HepG2 (cell line): ENCODE measurements around the gene SPRN. TPM values are rescaled to one million over a fixed set of nuclear protein-coding genes. Genes with fewer than 3 reads are reported as not detected.

Experiments used
- ARID4A ChIP-seq: sonication (generic); formaldehyde crosslinking; IDR thresholded peaks from 2 replicates; pipeline ENCODE4 v1.5.0; 2020; ENCODE audit warnings: mild to moderate bottlenecking, missing genetic modification reagents, borderline replicate concordance
- CCDC6 ChIP-seq: sonication (generic); formaldehyde crosslinking; IDR thresholded peaks from 2 replicates; pipeline ENCODE4 v1.8.1; 2022; ENCODE audit warnings: mild to moderate bottlenecking, missing genetic modification reagents, moderate library complexity
- GMEB1 ChIP-seq: sonication (generic); formaldehyde crosslinking; IDR thresholded peaks from 2 replicates; pipeline ENCODE4 v1.5.1; 2020; ENCODE audit warnings: missing genetic modification reagents, mild to moderate bottlenecking, borderline replicate concordance
- GPBP1L1 ChIP-seq: sonication (generic); formaldehyde crosslinking; IDR thresholded peaks from 2 replicates; pipeline ENCODE4 v1.5.0; 2020; ENCODE audit warnings: mild to moderate bottlenecking, missing genetic modification reagents
- HOXA3 ChIP-seq: sonication (generic); formaldehyde crosslinking; IDR thresholded peaks from 2 replicates; pipeline ENCODE4 v1.5.0; 2020; ENCODE audit warnings: missing genetic modification reagents
- MIER3 ChIP-seq: IDR thresholded peaks from 2 replicates; pipeline ENCODE4 v1.6.1; 2016; ENCODE audit warnings: missing compliant biosample characterization, borderline replicate concordance
- SALL2 ChIP-seq: sonication (generic); formaldehyde crosslinking; IDR thresholded peaks from 2 replicates; pipeline ENCODE4 v1.8.1; 2023; ENCODE audit warnings: mild to moderate bottlenecking, missing genetic modification reagents, inconsistent platforms
- SIX4 ChIP-seq: sonication (generic); formaldehyde crosslinking; IDR thresholded peaks from 2 replicates; pipeline ENCODE4 v1.4.0; 2020; ENCODE audit warnings: missing genetic modification reagents
- TCF7L2 ChIP-seq: IDR thresholded peaks from 2 replicates; pipeline ENCODE4 v1.6.1; 2011; ENCODE audit warnings: mild to moderate bottlenecking, low read depth, low read length, moderate library complexity
- TSC22D2 ChIP-seq: sonication (generic); formaldehyde crosslinking; IDR thresholded peaks from 2 replicates; pipeline ENCODE4 v1.5.1; 2020; ENCODE audit warnings: missing genetic modification reagents, mild to moderate bottlenecking, borderline replicate concordance
- ZBTB39 ChIP-seq: sonication (generic); formaldehyde crosslinking; IDR thresholded peaks from 2 replicates; pipeline ENCODE4 v1.5.0; 2020; ENCODE audit warnings: missing genetic modification reagents
- ZNF460 ChIP-seq: sonication (generic); formaldehyde crosslinking; IDR thresholded peaks from 2 replicates; pipeline ENCODE4 v1.5.1; 2020; ENCODE audit warnings: missing genetic modification reagents, mild to moderate bottlenecking, borderline replicate concordance
- ZNF503 ChIP-seq: sonication (generic); formaldehyde crosslinking; IDR thresholded peaks from 2 replicates; pipeline ENCODE4 v1.4.0; 2020; ENCODE audit warnings: missing genetic modification reagents
- ZNF672 ChIP-seq: sonication (generic); formaldehyde crosslinking; IDR thresholded peaks from 2 replicates; pipeline ENCODE4 v1.8.1; 2022; ENCODE audit warnings: missing genetic modification reagents
- ZNF790 ChIP-seq: sonication (generic); formaldehyde crosslinking; IDR thresholded peaks from 2 replicates; pipeline ENCODE4 v1.8.0; 2022; ENCODE audit warnings: missing genetic modification reagents, mild to moderate bottlenecking, borderline replicate concordance
- ZNF891 ChIP-seq: sonication (generic); formaldehyde crosslinking; IDR thresholded peaks from 2 replicates; pipeline ENCODE4 v1.5.0; 2020; ENCODE audit warnings: mild to moderate bottlenecking, missing genetic modification reagents
- polyA plus RNA-seq, 8 experiments: library from polyadenylated mRNA; depleted of rRNA in 3 of 8; stranded (reverse) in 7 of 8; unstranded in 1 of 8; fragments of >200 nt; fragmentation: Illumina TruSeq in 4 of 8; extraction: Trizol in 4 of 8; gene quantifications; 2 replicates each; pipeline versions ENCODE4 v1.2.1 to v1.2.3, GENCODE V29; 2011 to 2016; ENCODE audit warnings: low read depth in 4 of 8, missing spikeins in 1 of 8, mixed read lengths in 1 of 8; ENCODE audit not compliant: insufficient read depth in 1 of 8
- total RNA-seq, 5 experiments: library from RNA; depleted of rRNA; stranded (reverse); fragments of >200 nt; fragmentation: Illumina TruSeq; extraction: Trizol; gene quantifications; 2 replicates each; pipeline ENCODE4 v1.2.3, GENCODE V29; 2016; ENCODE audit warnings: low read depth in 1 of 5

SPRN gene
- total and polyA plus RNA-seq, 2 of the 13 experiments (the other 11 are each of a cell fraction or from before 2014, with no cell fraction given) = not detected

- peak; percentile 47; the same call in 1 of the 2 replicates for TF ChIP-seq ZNF790 (CRISPR knock-in tag)
- peak; percentile 61; the same call in 1 of the 2 replicates for TF ChIP-seq SALL2 (CRISPR knock-in tag)
- TF ChIP-seq SIX4 (CRISPR knock-in tag) = no peak
- peak; percentile 74; the same call in 1 of the 2 replicates for TF ChIP-seq ARID4A (CRISPR knock-in tag)
- TF ChIP-seq TSC22D2 (CRISPR knock-in tag) = no peak
- TF ChIP-seq HOXA3 (CRISPR knock-in tag) = peak; percentile 79
- no peak for TF ChIP-seq ZNF672 (CRISPR knock-in tag)
- TF ChIP-seq ZBTB39 (CRISPR knock-in tag) = no peak
- TF ChIP-seq ZNF891 = 0 out of 2 replicates have a peak, but pooled peaks have one; percentile 33
- TF ChIP-seq ZNF503 (CRISPR knock-in tag) = no peak
- no peak for TF ChIP-seq TCF7L2
- no peak for TF ChIP-seq MIER3 (CRISPR knock-in tag)
- no peak for TF ChIP-seq GPBP1L1
- peak; percentile 54; the same call in 1 of the 2 replicates for TF ChIP-seq GMEB1 (CRISPR knock-in tag)
- peak; percentile 46; the same call in 1 of the 2 replicates for TF ChIP-seq ZNF460 (CRISPR knock-in tag)
- TF ChIP-seq CCDC6 (CRISPR knock-in tag) = no peak
These were observed 46.0 kb downstream of the SPRN start (continued) for GRCh38 chr10:133378251-133379096.
